Tibial nerve (tissue), 4 donors: ENCODE results near the gene PIGN.

Experiments used
- EP300 ChIP-seq, 2 donors: sonication (generic); formaldehyde crosslinking; IDR thresholded peaks; one replicate each; pipeline ENCODE4 v1.6.1; 2017; ENCODE audit warnings: antibody characterized with exemption in 2 of 2, mild to moderate bottlenecking in 1 of 2
- POLR2A ChIP-seq, 2 donors: fragments of 450-650 bp; IDR thresholded peaks; one replicate each; pipeline ENCODE4 v1.6.1; 2017; ENCODE audit warnings: antibody characterized with exemption in 2 of 2, mild to moderate bottlenecking in 2 of 2, moderate library complexity in 2 of 2
- TF ChIP-seq, protein P1 (sequence below), 5 experiments: fragments of 200-600 bp in 3 of 5; fragments of 450-650 bp in 2 of 5; sonication (generic) in 3 of 5; IDR thresholded peaks; one replicate each; pipeline ENCODE4 v1.5.1; 2016 to 2019; ENCODE audit warnings: antibody characterized with exemption in 5 of 5, mild to moderate bottlenecking in 3 of 5, moderate library complexity in 2 of 5

DNA sequence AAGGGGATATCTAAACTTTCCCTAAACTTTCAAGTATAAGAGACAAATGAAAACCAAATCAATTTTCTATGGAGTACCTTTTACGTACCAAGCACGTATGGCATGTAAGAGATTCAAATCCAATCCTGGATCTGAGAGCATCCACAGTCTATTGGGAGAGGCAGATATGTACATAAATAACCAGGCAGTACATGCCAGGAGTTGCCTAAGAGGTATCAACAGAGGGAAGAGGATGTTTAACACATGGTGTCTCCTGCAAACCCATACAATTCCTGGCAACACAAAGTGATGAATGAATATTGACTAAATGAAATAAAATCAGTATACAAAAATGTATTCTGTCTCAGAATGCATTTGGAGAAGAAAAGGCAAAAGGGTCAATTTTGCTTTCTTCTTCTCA lies 116.6 kb downstream of the PIGN start:
- TF ChIP-seq, protein P1, sequence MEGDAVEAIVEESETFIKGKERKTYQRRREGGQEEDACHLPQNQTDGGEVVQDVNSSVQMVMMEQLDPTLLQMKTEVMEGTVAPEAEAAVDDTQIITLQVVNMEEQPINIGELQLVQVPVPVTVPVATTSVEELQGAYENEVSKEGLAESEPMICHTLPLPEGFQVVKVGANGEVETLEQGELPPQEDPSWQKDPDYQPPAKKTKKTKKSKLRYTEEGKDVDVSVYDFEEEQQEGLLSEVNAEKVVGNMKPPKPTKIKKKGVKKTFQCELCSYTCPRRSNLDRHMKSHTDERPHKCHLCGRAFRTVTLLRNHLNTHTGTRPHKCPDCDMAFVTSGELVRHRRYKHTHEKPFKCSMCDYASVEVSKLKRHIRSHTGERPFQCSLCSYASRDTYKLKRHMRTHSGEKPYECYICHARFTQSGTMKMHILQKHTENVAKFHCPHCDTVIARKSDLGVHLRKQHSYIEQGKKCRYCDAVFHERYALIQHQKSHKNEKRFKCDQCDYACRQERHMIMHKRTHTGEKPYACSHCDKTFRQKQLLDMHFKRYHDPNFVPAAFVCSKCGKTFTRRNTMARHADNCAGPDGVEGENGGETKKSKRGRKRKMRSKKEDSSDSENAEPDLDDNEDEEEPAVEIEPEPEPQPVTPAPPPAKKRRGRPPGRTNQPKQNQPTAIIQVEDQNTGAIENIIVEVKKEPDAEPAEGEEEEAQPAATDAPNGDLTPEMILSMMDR (IDR thresholded peaks at IDR 0.05) = no peak
- no peak for TF ChIP-seq POLR2A (IDR thresholded peaks at IDR 0.05)
- no peak for TF ChIP-seq EP300 (IDR thresholded peaks at IDR 0.05)
